Glutamatergic neuron (in vitro differentiated cells): ENCODE measurements around the gene GIT2. TPM values are rescaled to one million over a fixed set of nuclear protein-coding genes. Genes with fewer than 3 reads are reported as not detected.
"Not testable (repeated sequence)": the region's sequence is repeated elsewhere in the genome, so short reads cannot be mapped to it uniquely, and the experiment has no call there.

Experiments used
- DNase-seq: peaks from one replicate; pipeline ENCODE4 v3.0.0; 2022
- H3K27ac Mint-ChIP-seq: one replicate; pipeline ENCODE4 v1.8.0; 2020; ENCODE audit warnings: mild to moderate bottlenecking, mixed read lengths, inconsistent platforms; ENCODE audit not compliant: unreplicated experiment
- H3K27me3 Mint-ChIP-seq: one replicate; pipeline ENCODE4 v1.8.0; 2020; ENCODE audit warnings: mild to moderate bottlenecking, moderate library complexity, mixed read lengths, inconsistent platforms; ENCODE audit not compliant: unreplicated experiment
- H3K36me3 Mint-ChIP-seq: one replicate; pipeline ENCODE4 v1.8.0; 2020; ENCODE audit warnings: mild to moderate bottlenecking, mixed read lengths, inconsistent platforms; ENCODE audit not compliant: unreplicated experiment
- H3K4me1 Mint-ChIP-seq: one replicate; pipeline ENCODE4 v1.8.0; 2020; ENCODE audit warnings: mild to moderate bottlenecking, low read depth, mixed read lengths, inconsistent platforms; ENCODE audit not compliant: unreplicated experiment
- H3K4me3 Mint-ChIP-seq: one replicate; pipeline ENCODE4 v1.8.0; 2020; ENCODE audit warnings: mild to moderate bottlenecking, mixed read lengths, inconsistent platforms; ENCODE audit not compliant: unreplicated experiment
- H3K9me3 Mint-ChIP-seq: one replicate; pipeline ENCODE4 v1.8.0; 2020; ENCODE audit warnings: mild to moderate bottlenecking, moderate library complexity, mixed read lengths, inconsistent platforms; ENCODE audit not compliant: unreplicated experiment
- total RNA-seq: library from RNA; stranded (reverse); fragmentation: NEBNext Ultra II Directional; extraction: Animal tissue kit (Norgen Biotek cat#: 25700); gene quantifications from one replicate; pipeline ENCODE4 v1.2.1, GENCODE V29; 2021; ENCODE audit not compliant: unreplicated experiment
- TF ChIP-seq, protein P1 (sequence below): fragments of 200-600 bp; sonication (generic); IDR thresholded peaks from one replicate; pipeline ENCODE4 v1.5.0; 2021; ENCODE audit not compliant: partially characterized antibody, unreplicated experiment

Gene GIT2
- total RNA-seq, 1 donor from 2014 or later: 54.9 TPM

DNA sequence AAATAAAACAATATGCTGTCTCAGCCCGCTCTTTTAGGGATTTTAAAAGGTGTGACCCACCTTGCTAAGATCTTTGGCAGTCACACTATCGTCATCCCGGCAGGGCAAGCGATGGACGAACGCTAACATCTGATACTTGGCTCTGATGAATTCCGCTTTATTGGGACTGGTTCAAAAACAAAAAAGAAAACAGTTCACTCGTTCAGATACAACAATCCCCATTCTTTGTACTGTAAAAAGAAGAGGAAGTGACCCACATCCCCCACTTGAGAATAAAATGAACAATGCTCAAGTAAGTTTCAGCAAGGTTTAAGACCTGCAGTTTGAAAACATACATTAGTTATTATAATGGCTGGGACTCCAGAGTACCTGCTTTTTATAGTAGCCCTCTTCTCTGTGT is 7.3 kb downstream of the GIT2 start:
- DNase-seq: no peak
- no peaks in the 10 kb centered on the region for H3K27me3 Mint-ChIP-seq
- H3K4me1 Mint-ChIP-seq: peaks cover 20% of the 10 kb centered on the region
- H3K27ac Mint-ChIP-seq: peak overlapping the region; percentile 59
- H3K36me3 Mint-ChIP-seq: no peaks in the 10 kb centered on the region
- no peaks in the 10 kb centered on the region for H3K9me3 Mint-ChIP-seq
- H3K4me3 Mint-ChIP-seq: no peak overlapping the region
- TF ChIP-seq, protein P1, sequence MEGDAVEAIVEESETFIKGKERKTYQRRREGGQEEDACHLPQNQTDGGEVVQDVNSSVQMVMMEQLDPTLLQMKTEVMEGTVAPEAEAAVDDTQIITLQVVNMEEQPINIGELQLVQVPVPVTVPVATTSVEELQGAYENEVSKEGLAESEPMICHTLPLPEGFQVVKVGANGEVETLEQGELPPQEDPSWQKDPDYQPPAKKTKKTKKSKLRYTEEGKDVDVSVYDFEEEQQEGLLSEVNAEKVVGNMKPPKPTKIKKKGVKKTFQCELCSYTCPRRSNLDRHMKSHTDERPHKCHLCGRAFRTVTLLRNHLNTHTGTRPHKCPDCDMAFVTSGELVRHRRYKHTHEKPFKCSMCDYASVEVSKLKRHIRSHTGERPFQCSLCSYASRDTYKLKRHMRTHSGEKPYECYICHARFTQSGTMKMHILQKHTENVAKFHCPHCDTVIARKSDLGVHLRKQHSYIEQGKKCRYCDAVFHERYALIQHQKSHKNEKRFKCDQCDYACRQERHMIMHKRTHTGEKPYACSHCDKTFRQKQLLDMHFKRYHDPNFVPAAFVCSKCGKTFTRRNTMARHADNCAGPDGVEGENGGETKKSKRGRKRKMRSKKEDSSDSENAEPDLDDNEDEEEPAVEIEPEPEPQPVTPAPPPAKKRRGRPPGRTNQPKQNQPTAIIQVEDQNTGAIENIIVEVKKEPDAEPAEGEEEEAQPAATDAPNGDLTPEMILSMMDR: no peak

GRCh38 chr12:109988274-109988673 is 7.9 kb downstream of the GIT2 start:
- Mint-ChIP-seq H3K4me3 (no peak overlapping the region), H3K27me3 (no peaks in the 10 kb centered on the region), H3K9me3 (no peaks in the 10 kb centered on the region), H3K36me3 (no peaks in the 10 kb centered on the region), H3K27ac (no peak overlapping the region), H3K4me1 (peaks cover 15% of the 10 kb centered on the region)
- TF ChIP-seq, protein P1: no peak
- no peak for DNase-seq

GRCh38 chr12:109987615-109988014 is 8.6 kb downstream of the GIT2 start:
- Mint-ChIP-seq H3K9me3 (no peaks in the 10 kb centered on the region), H3K27ac (no peak overlapping the region), H3K36me3 (no peaks in the 10 kb centered on the region), H3K4me1 (peaks cover 15% of the 10 kb centered on the region), H3K4me3 (no peak overlapping the region), H3K27me3 (no peaks in the 10 kb centered on the region)
- DNase-seq: no peak
- TF ChIP-seq, protein P1: no peak

DNA sequence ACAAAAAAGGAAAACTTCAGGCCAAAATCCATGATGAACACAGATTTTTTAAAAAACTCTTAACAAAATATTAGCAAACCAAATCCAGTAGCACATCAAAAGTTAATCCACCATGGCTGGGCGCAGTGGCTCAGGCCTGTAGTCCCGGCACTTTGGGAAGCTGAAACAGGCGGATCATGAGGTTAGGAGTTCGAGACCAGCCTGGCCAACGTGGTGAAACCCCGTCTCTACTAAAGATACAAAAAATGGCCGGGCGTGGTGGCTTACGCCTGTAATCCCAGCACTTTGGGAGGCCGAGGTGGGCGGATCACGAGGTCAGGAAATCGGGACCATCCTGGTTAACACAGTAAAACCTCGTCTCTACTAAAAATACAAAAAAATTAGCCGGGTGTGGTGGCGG is 9.9 kb downstream of the GIT2 start:
- H3K4me3 Mint-ChIP-seq, DNase-seq, H3K9me3 Mint-ChIP-seq, H3K36me3 Mint-ChIP-seq, H3K27me3 Mint-ChIP-seq, H3K27ac Mint-ChIP-seq: not testable (repeated sequence)
- H3K4me1 Mint-ChIP-seq: peaks cover 15% of the 10 kb centered on the region

GRCh38 chr12:109983432-109984142 is 12.6 kb downstream of the GIT2 start:
- no peak overlapping the region for H3K27ac Mint-ChIP-seq

More at GRCh38 chr12:109983432-109984142, 12.6 kb downstream of the GIT2 start:
- Mint-ChIP-seq H3K36me3 (peaks cover 2% of the 10 kb centered on the region), H3K9me3 (no peaks in the 10 kb centered on the region), H3K27me3 (no peaks in the 10 kb centered on the region), H3K4me3 (no peak overlapping the region), H3K4me1 (no peaks in the 10 kb centered on the region)
- TF ChIP-seq, protein P1: no peak
- no peak for DNase-seq
